Ovary (tissue), 3 donors: ENCODE results near the gene NR3C2.

Source experiments
- CTCF ChIP-seq, 3 donors: fragments of 450-650 bp in 2 of 3; fragments of 200-600 bp in 1 of 3; IDR thresholded peaks; one replicate each; pipeline versions ENCODE4 v1.5.1 to v1.8.0; 2016 to 2022; ENCODE audit warnings: antibody characterized with exemption in 3 of 3, mild to moderate bottlenecking in 1 of 3
- EP300 ChIP-seq: sonication (generic); formaldehyde crosslinking; IDR thresholded peaks from one replicate; pipeline ENCODE4 v1.6.1; 2017; ENCODE audit warnings: antibody characterized with exemption
- POLR2A ChIP-seq: fragments of 450-650 bp; IDR thresholded peaks from one replicate; pipeline ENCODE4 v1.6.1; 2017; ENCODE audit warnings: antibody characterized with exemption, mild to moderate bottlenecking, moderate library complexity
- donor health status: DM: no; HTN: no; CAD: no.

- TF ChIP-seq CTCF (IDR thresholded peaks at IDR 0.05) (peak in 1 of 3 donors; percentile 14), EP300 (no peak), POLR2A (no peak)
Measured at GRCh38 chr4:148445071-148445859, 3.1 kb upstream of the NR3C2 start.
